ENCODE data around the gene ZNF248. TPM values are rescaled to one million over a fixed set of nuclear protein-coding genes. Genes with fewer than 3 reads are reported as not detected.

The ZNF248 gene
- total and polyA plus RNA-seq, 2 donors (not counting 1 experiment from before 2014, with no cell fraction given): 8.6 to 19.5 TPM

GRCh38 chr10:37737336-37737735, 120.1 kb downstream of the ZNF248 start:
- H3K27me3 Mint-ChIP-seq: no peaks in the 10 kb centered on the region
- H3K4me1 Mint-ChIP-seq: no peaks in the 10 kb centered on the region
- no peak overlapping the region for H3K4me2 ChIP-seq (replicated peaks; ENCODE audit: low read depth, low read length, poor library complexity, severe bottlenecking)
- H3K4me1 ChIP-seq (ENCODE audit: control insufficient read depth in 2 of 2, insufficient read depth in 2 of 2, low read length in 2 of 2): no peaks in the 10 kb centered on the region
- no peak overlapping the region for H3K4me3 ChIP-seq (ENCODE audit: control extremely low read depth in 1 of 5, extremely low read depth in 1 of 5, insufficient read depth in 1 of 5, low read depth in 2 of 5, low read length in 4 of 5)
- no peaks in the 10 kb centered on the region for H4K20me1 ChIP-seq (ENCODE audit: control insufficient read depth, insufficient read depth, low read length, poor library complexity, severe bottlenecking)
- H3K79me2 ChIP-seq (ENCODE audit: control insufficient read depth, insufficient read depth, low read length): no peaks in the 10 kb centered on the region
- no peak overlapping the region for H3K9ac ChIP-seq (ENCODE audit: low read length)
- no peak for TF ChIP-seq EZH2 (IDR thresholded peaks at IDR 0.05; ENCODE audit: borderline replicate concordance, insufficient read depth, low read depth, low read length, poor library complexity, severe bottlenecking)
- no peak for TF ChIP-seq CTCF (IDR thresholded peaks at IDR 0.05)
- ChIA-PET POLR2A (no interaction called here), CTCF (no interaction called here)
- H2AFZ ChIP-seq (ENCODE audit: insufficient read depth, low read depth, low read length, poor library complexity, severe bottlenecking): no peak overlapping the region
- H3K27me3 ChIP-seq (replicated peaks in 1 of 4; ENCODE audit: control extremely low read depth in 1 of 4, control insufficient read depth in 3 of 4, insufficient read depth in 4 of 4, low read length in 3 of 4): no peaks in the 10 kb centered on the region
- H3K36me3 ChIP-seq (replicated peaks in 1 of 2; ENCODE audit: control extremely low read depth in 1 of 2, control insufficient read depth in 1 of 2, extremely low read depth in 1 of 2, insufficient read depth in 2 of 2, low read length in 1 of 2): no peaks in the 10 kb centered on the region
- intact Hi-C loops (cut with micrococcal nuclease): no loop called here
- no peak overlapping the region for H3K4me3 Mint-ChIP-seq
- peaks cover 2% of the 10 kb centered on the region for H3K9me3 Mint-ChIP-seq (ENCODE audit: insufficient read depth)
- ATAC-seq (ENCODE audit: low read depth) (no peak), DNase-seq (no peak)
- H3K9me3 ChIP-seq (ENCODE audit: control extremely low read depth in 1 of 3, control insufficient read depth in 2 of 3, insufficient read depth in 1 of 3, low read length in 2 of 3): peaks cover 0 to 18% (median 3%) of the 10 kb centered on the region in 3 donors
- H3K27ac Mint-ChIP-seq: no peak overlapping the region
- H3K27ac ChIP-seq (ENCODE audit: low read length in 2 of 2): no peak overlapping the region
- WGBS (ENCODE audit: insufficient coverage): 88% methylated on average over 15 of the region's 15 CpGs

DNA sequence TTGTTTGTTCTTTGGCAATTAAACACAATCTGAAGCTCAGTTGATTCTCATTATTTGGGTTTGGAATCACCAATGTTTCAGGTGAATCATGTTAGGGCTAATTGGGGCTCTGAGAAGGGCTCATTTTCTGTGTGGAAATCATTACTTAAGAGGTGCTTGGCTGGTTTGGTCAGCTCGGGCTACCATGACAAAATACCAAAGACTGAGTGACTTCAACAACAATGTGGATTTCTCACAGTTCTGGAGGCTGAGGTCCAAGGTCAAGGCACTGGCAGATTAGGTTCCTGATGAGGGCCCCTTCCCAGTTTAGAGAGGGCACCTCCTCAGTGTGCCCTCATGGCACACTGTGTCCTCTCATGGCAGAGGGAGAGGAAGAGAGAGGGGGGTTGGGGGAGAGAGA, 121.3 kb downstream of the ZNF248 start:
- Mint-ChIP-seq H3K27ac (no peak overlapping the region), H3K4me1 (no peaks in the 10 kb centered on the region), H3K27me3 (no peaks in the 10 kb centered on the region), H3K9me3 (ENCODE audit: insufficient read depth) (peaks cover 2% of the 10 kb centered on the region), H3K4me3 (no peak overlapping the region)
- Histone ChIP-seq H3K4me3 (ENCODE audit: control extremely low read depth in 1 of 5, extremely low read depth in 1 of 5, insufficient read depth in 1 of 5, low read depth in 2 of 5, low read length in 4 of 5) (no peak overlapping the region), H3K79me2 (ENCODE audit: control insufficient read depth, insufficient read depth, low read length) (no peaks in the 10 kb centered on the region), H3K27ac (ENCODE audit: low read length in 2 of 2) (no peak overlapping the region), H2AFZ (ENCODE audit: insufficient read depth, low read depth, low read length, poor library complexity, severe bottlenecking) (no peak overlapping the region), H3K9me3 (ENCODE audit: control extremely low read depth in 1 of 3, control insufficient read depth in 2 of 3, insufficient read depth in 1 of 3, low read length in 2 of 3) (peaks cover 0 to 13% (median 3%) of the 10 kb centered on the region in 3 donors), H4K20me1 (ENCODE audit: control insufficient read depth, insufficient read depth, low read length, poor library complexity, severe bottlenecking) (no peaks in the 10 kb centered on the region), H3K4me2 (replicated peaks; ENCODE audit: low read depth, low read length, poor library complexity, severe bottlenecking) (no peak overlapping the region), H3K4me1 (ENCODE audit: control insufficient read depth in 2 of 2, insufficient read depth in 2 of 2, low read length in 2 of 2) (no peaks in the 10 kb centered on the region), H3K36me3 (replicated peaks in 1 of 2; ENCODE audit: control extremely low read depth in 1 of 2, control insufficient read depth in 1 of 2, extremely low read depth in 1 of 2, insufficient read depth in 2 of 2, low read length in 1 of 2) (no peaks in the 10 kb centered on the region), H3K27me3 (replicated peaks in 1 of 4; ENCODE audit: control extremely low read depth in 1 of 4, control insufficient read depth in 3 of 4, insufficient read depth in 4 of 4, low read length in 3 of 4) (no peaks in the 10 kb centered on the region), H3K9ac (ENCODE audit: low read length) (no peak overlapping the region)
- ChIA-PET POLR2A (no interaction called here), CTCF (no interaction called here)
- ATAC-seq (ENCODE audit: low read depth) (no peak), DNase-seq (no peak)
- intact Hi-C loops (cut with micrococcal nuclease): no loop called here
- 60% methylated on average over 1 of the region's 1 CpG for WGBS (ENCODE audit: insufficient coverage)
- TF ChIP-seq CTCF (IDR thresholded peaks at IDR 0.05) (no peak), EZH2 (IDR thresholded peaks at IDR 0.05; ENCODE audit: borderline replicate concordance, insufficient read depth, low read depth, low read length, poor library complexity, severe bottlenecking) (no peak)

Measured in B cell (primary cell).